Activated CD8-positive, alpha-beta memory T cell treated with anti-CD3 and anti-CD28 coated beads for 36 hours (primary cell): ENCODE data around the gene PSMB9. TPM values are rescaled to one million over a fixed set of nuclear protein-coding genes. Genes with fewer than 3 reads are reported as not detected.
"Not testable (repeated sequence)": the region's sequence is repeated elsewhere in the genome, so short reads cannot be mapped to it uniquely, and the experiment has no call there.

Experiments used
- CTCF ChIA-PET: fragments of 350-600 bp; sonication (Branson Sonifier 250); formaldehyde crosslinking; loops from one replicate; lab custom pipeline; 2021; ENCODE audit warnings: antibody characterized with exemption; lab: Charles Lee
- POLR2A ChIA-PET: fragments of 350-600 bp; sonication (Branson Sonifier 250); formaldehyde crosslinking; loops from one replicate; lab custom pipeline; 2021; ENCODE audit warnings: antibody characterized with exemption; lab: Charles Lee
- total RNA-seq, 2 experiments: library from RNA; stranded (reverse); gene quantifications; one replicate each; pipeline ENCODE4 v1.2.3, GENCODE V29; 2021

PSMB9 gene
- total RNA-seq, 2 experiments from 2014 or later, result 206 to 207 TPM

- CTCF ChIA-PET, result interaction anchor here (1.1 to 1.4 kb wide), 2 partner anchors 38 to 71 kb away, joined by 3 to 4 read pairs; partner anchors contain the start of gene TAP2
- POLR2A ChIA-PET, result interaction anchor here (0.6 kb wide), 1 partner anchor 62 kb away, joined by 4 read pairs; no protein-coding TSS in a partner anchor
Measured at GRCh38 chr6:32876603-32877002, 22.6 kb downstream of the PSMB9 start.

GRCh38 chr6:32879691-32880090, 25.7 kb downstream of the PSMB9 start:
- POLR2A ChIA-PET, result no interaction called here
- CTCF ChIA-PET, result interaction anchor here (0.6 to 1.4 kb wide), 3 partner anchors 12 to 41 kb away, joined by 3 to 4 read pairs (median 4); partner anchors contain the start of gene TAP2

- CTCF ChIA-PET, result interaction anchor here (0.7 to 1.0 kb wide), 2 partner anchors 13 to 85 kb away, joined by 3 read pairs; no protein-coding TSS in a partner anchor
- POLR2A ChIA-PET, result not testable (repeated sequence)
Measured at GRCh38 chr6:32880962-32881361, 27.0 kb downstream of the PSMB9 start.

GRCh38 chr6:32882879-32883250, 28.9 kb downstream of the PSMB9 start:
- CTCF ChIA-PET, result interaction anchor here (1.0 to 5.3 kb wide), 4 partner anchors 15 to 183 kb away, joined by 3 to 24 read pairs (median 3); partner anchors contain the start of genes HLA-DMA and TAP2

GRCh38 chr6:32883789-32884188, 29.8 kb downstream of the PSMB9 start:
- ChIA-PET POLR2A (no interaction called here), CTCF (interaction anchor here (5.3 kb wide), 1 partner anchor 70 kb away, joined by 24 read pairs; the partner anchor contains the start of gene HLA-DMA)

More at GRCh38 chr6:32882879-32883250, 28.9 kb downstream of the PSMB9 start:
- POLR2A ChIA-PET, result interaction anchor here (1.1 kb wide), 1 partner anchor 91 kb away, joined by 4 read pairs; no protein-coding TSS in a partner anchor

GRCh38 chr6:32885698-32886286, 31.8 kb downstream of the PSMB9 start:
- ChIA-PET POLR2A (interaction anchor here (0.6 to 1.0 kb wide), 3 partner anchors 86 to 258 kb away, joined by 3 read pairs; no protein-coding TSS in a partner anchor), CTCF (interaction anchor here (0.5 to 5.3 kb wide), 17 partner anchors 9 to 422 kb away, joined by 3 to 35 read pairs (median 4); partner anchors contain the start of genes HLA-DMA and TAP2)

GRCh38 chr6:32886681-32887383, 32.8 kb downstream of the PSMB9 start:
- CTCF ChIA-PET, result interaction anchor here (0.9 to 5.3 kb wide), 12 partner anchors 18 to 114 kb away, joined by 3 to 35 read pairs (median 4); partner anchors contain the start of genes HLA-DMA and TAP2
- POLR2A ChIA-PET, result interaction anchor here (0.6 to 1.0 kb wide), 2 partner anchors 98 to 259 kb away, joined by 3 read pairs; no protein-coding TSS in a partner anchor

- ChIA-PET POLR2A (no interaction called here), CTCF (interaction anchor here (1.5 kb wide), 1 partner anchor 60 kb away, joined by 3 read pairs; no protein-coding TSS in a partner anchor)
Measured at GRCh38 chr6:32887616-32888015, 33.6 kb downstream of the PSMB9 start.

GRCh38 chr6:32888576-32888975, 34.6 kb downstream of the PSMB9 start:
- POLR2A ChIA-PET, result no interaction called here
- CTCF ChIA-PET, result interaction anchor here (1.5 kb wide), 1 partner anchor 59 kb away, joined by 3 read pairs; no protein-coding TSS in a partner anchor

GRCh38 chr6:32889533-32889932, 35.5 kb downstream of the PSMB9 start:
- POLR2A ChIA-PET, result no interaction called here
- CTCF ChIA-PET, result interaction anchor here (1.2 to 1.3 kb wide), 2 partner anchors 44 to 95 kb away, joined by 4 to 6 read pairs; no protein-coding TSS in a partner anchor

- CTCF ChIA-PET, result interaction anchor here (1.2 to 1.3 kb wide), 2 partner anchors 43 to 94 kb away, joined by 4 to 6 read pairs; no protein-coding TSS in a partner anchor
- POLR2A ChIA-PET, result no interaction called here
Measured at GRCh38 chr6:32890831-32891230, 36.8 kb downstream of the PSMB9 start.

GRCh38 chr6:32894085-32895005, 40.4 kb downstream of the PSMB9 start:
- ChIA-PET CTCF (interaction anchor here (0.6 to 4.3 kb wide), 11 partner anchors 9 to 342 kb away, joined by 3 to 26 read pairs (median 5); partner anchors contain the start of genes PSMB9, TAP1 and TAP2), POLR2A (interaction anchor here (0.6 to 2.1 kb wide), 7 partner anchors 21 to 86 kb away, joined by 3 to 31 read pairs (median 5); partner anchors contain the start of gene BRD2)

- ChIA-PET CTCF (interaction anchor here (0.6 to 4.3 kb wide), 10 partner anchors 10 to 341 kb away, joined by 3 to 26 read pairs (median 6); partner anchors contain the start of genes HLA-DMA and TAP2), POLR2A (interaction anchor here (0.5 to 2.1 kb wide), 5 partner anchors 20 to 77 kb away, joined by 3 to 31 read pairs (median 6); partner anchors contain the start of gene BRD2)
Measured at GRCh38 chr6:32895006-32895345, 41.0 kb downstream of the PSMB9 start.

GRCh38 chr6:32903952-32904351, 50.0 kb downstream of the PSMB9 start:
- ChIA-PET POLR2A (no interaction called here), CTCF (interaction anchor here (1.6 to 1.9 kb wide), 2 partner anchors 18 to 29 kb away, joined by 4 to 6 read pairs; no protein-coding TSS in a partner anchor)

GRCh38 chr6:32905078-32905477, 51.1 kb downstream of the PSMB9 start:
- ChIA-PET CTCF (interaction anchor here (1.0 to 1.9 kb wide), 4 partner anchors 20 to 79 kb away, joined by 3 to 6 read pairs (median 4); partner anchors contain the start of gene TAP2), POLR2A (no interaction called here)

- ChIA-PET POLR2A (no interaction called here), CTCF (interaction anchor here (1.0 kb wide), 1 partner anchor 53 kb away, joined by 3 read pairs; the partner anchor contains the start of gene TAP1)
Measured at GRCh38 chr6:32906539-32906938, 52.5 kb downstream of the PSMB9 start.

GRCh38 chr6:32908897-32909296, 54.9 kb downstream of the PSMB9 start:
- CTCF ChIA-PET, result no interaction called here
- POLR2A ChIA-PET, result no interaction called here
